ENCODE data around the gene ENO4. TPM values are rescaled to one million over a fixed set of nuclear protein-coding genes. Genes with fewer than 3 reads are reported as not detected.

ENO4 gene
- total RNA-seq, 1 donor from 2014 or later: 0.37 TPM

DNA sequence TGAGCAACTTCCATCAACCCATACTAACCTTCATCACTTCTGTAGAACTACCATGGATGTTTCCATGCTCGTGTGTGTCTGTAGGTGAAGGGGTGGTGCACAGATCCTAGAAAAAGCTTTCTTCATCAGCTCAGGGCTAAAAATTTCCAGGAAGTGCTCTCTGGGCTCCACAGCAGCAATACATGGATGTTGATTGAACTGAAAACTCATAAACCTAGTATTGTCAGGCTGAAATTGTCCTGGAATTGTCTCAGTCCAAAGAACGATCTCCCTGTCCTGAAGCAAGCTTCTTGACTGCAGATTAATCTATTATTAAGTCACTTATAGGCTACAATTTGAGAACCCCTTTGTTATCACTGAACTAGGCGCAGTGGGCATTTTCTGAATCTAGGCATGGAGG is 39.8 kb downstream of the ENO4 start:
- TF ChIP-seq, protein P1, sequence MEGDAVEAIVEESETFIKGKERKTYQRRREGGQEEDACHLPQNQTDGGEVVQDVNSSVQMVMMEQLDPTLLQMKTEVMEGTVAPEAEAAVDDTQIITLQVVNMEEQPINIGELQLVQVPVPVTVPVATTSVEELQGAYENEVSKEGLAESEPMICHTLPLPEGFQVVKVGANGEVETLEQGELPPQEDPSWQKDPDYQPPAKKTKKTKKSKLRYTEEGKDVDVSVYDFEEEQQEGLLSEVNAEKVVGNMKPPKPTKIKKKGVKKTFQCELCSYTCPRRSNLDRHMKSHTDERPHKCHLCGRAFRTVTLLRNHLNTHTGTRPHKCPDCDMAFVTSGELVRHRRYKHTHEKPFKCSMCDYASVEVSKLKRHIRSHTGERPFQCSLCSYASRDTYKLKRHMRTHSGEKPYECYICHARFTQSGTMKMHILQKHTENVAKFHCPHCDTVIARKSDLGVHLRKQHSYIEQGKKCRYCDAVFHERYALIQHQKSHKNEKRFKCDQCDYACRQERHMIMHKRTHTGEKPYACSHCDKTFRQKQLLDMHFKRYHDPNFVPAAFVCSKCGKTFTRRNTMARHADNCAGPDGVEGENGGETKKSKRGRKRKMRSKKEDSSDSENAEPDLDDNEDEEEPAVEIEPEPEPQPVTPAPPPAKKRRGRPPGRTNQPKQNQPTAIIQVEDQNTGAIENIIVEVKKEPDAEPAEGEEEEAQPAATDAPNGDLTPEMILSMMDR (conservative IDR thresholded peaks at IDR 0.05): no peak
- H3K27me3 Mint-ChIP-seq (ENCODE audit: low read depth): peaks cover 49% of the 10 kb centered on the region
- no peak overlapping the region for H3K27ac Mint-ChIP-seq (ENCODE audit: unreplicated experiment)
- no peaks in the 10 kb centered on the region for H3K9me3 Mint-ChIP-seq
- H3K4me1 Mint-ChIP-seq: peaks cover 14% of the 10 kb centered on the region
- H3K36me3 Mint-ChIP-seq (ENCODE audit: low read depth): no peaks in the 10 kb centered on the region
- no peak for DNase-seq (ENCODE audit: low read depth, low spot score)
- no peak overlapping the region for H3K4me3 Mint-ChIP-seq

DNA sequence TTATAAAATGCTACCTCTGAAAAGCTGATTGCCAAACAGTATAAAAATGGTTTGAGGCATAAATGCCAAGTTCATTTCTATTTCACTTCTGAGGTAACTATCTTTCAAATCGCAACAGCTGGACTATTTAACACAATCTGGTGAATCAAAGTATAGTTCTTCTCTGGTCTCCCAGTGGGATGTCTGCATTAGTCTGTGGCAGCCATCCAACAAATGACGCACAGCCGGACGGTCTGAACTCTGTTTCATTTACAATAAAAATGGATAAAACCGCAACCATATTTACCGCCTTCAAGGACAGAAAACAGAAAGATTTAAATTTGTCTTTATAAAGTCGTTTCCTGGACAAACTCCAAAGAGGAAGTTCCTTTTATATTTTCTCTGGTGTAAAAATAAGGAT is 41.9 kb downstream of the ENO4 start:
- peaks cover 14% of the 10 kb centered on the region for H3K4me1 Mint-ChIP-seq
- no peak overlapping the region for H3K27ac Mint-ChIP-seq (ENCODE audit: unreplicated experiment)
- peaks cover 39% of the 10 kb centered on the region for H3K27me3 Mint-ChIP-seq (ENCODE audit: low read depth)
- no peak for DNase-seq (ENCODE audit: low read depth, low spot score)
- no peaks in the 10 kb centered on the region for H3K9me3 Mint-ChIP-seq
- H3K36me3 Mint-ChIP-seq (ENCODE audit: low read depth): no peaks in the 10 kb centered on the region
- no peak overlapping the region for H3K4me3 Mint-ChIP-seq
- TF ChIP-seq, protein P1 (conservative IDR thresholded peaks at IDR 0.05): no peak

- Mint-ChIP-seq H3K4me3 (no peak overlapping the region), H3K27ac (ENCODE audit: unreplicated experiment) (no peak overlapping the region), H3K9me3 (no peaks in the 10 kb centered on the region), H3K27me3 (ENCODE audit: low read depth) (peaks cover 31% of the 10 kb centered on the region), H3K36me3 (ENCODE audit: low read depth) (no peaks in the 10 kb centered on the region), H3K4me1 (peaks cover 14% of the 10 kb centered on the region)
- DNase-seq (ENCODE audit: low read depth, low spot score): no peak
- TF ChIP-seq, protein P1 (conservative IDR thresholded peaks at IDR 0.05): no peak
Observed at GRCh38 chr10:116892907-116893685, 43.8 kb downstream of the ENO4 start.

DNA sequence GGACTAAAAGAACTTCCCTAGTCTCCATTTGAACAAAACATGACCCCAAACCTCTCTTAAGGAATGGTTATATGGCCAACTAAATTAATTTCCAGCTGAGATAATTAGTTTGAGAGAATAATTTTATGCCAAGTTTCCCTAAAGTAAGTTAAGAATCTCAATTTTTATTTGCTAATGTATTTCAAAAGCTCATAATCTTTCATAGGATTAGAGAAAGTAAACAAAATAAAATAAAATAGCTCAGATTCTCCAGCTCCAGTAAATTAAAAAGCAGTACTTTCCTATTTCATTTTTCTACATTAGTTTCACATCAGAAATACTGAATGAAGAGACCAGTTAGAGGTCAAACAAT is 44.4 kb downstream of the ENO4 start:
- Mint-ChIP-seq H3K36me3 (ENCODE audit: low read depth) (no peaks in the 10 kb centered on the region), H3K4me3 (no peak overlapping the region), H3K9me3 (no peaks in the 10 kb centered on the region), H3K4me1 (peaks cover 14% of the 10 kb centered on the region), H3K27me3 (ENCODE audit: low read depth) (peaks cover 28% of the 10 kb centered on the region), H3K27ac (ENCODE audit: unreplicated experiment) (no peak overlapping the region)
- TF ChIP-seq, protein P1 (conservative IDR thresholded peaks at IDR 0.05): no peak
- DNase-seq (ENCODE audit: low read depth, low spot score): no peak

DNA sequence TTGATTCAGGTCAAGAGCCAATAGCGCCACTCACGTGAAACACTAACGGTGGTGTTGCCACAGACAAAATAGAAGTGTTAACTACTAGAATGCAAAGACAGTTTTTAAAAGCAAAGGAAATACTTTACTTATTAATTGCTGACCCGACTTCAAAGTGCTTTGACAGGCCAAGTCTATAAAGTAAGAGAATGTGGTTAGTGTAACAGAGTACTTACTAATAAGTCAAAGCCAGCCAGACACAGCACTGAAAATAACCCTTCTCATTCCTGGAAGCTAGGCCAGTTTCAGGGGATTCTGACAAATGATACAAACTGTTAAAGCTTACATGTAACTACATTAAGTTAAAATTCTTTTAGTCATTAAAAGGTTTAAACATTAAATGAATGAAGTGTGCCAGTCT is 50.3 kb downstream of the ENO4 start:
- no peak for DNase-seq (ENCODE audit: low read depth, low spot score)
- no peaks in the 10 kb centered on the region for H3K36me3 Mint-ChIP-seq (ENCODE audit: low read depth)
- H3K4me3 Mint-ChIP-seq: no peak overlapping the region
- peaks cover 2% of the 10 kb centered on the region for H3K9me3 Mint-ChIP-seq
- TF ChIP-seq, protein P1 (conservative IDR thresholded peaks at IDR 0.05): no peak
- no peak overlapping the region for H3K27ac Mint-ChIP-seq (ENCODE audit: unreplicated experiment)
- no peaks in the 10 kb centered on the region for H3K4me1 Mint-ChIP-seq
- no peaks in the 10 kb centered on the region for H3K27me3 Mint-ChIP-seq (ENCODE audit: low read depth)
